LNCaP clone FGC (cell line): Measurements from ENCODE around the gene BRD1.

Experiments
- DNase-seq: peaks from one replicate; pipeline ENCODE4 v3.0.0-alpha.2; 2011; ENCODE audit warnings: low read depth
- H3K4me3 ChIP-seq: 2 replicates; pipeline ENCODE4 v1.5.1; 2011; ENCODE audit warnings: mild to moderate bottlenecking, low read depth, low read length, control low read depth
- TF ChIP-seq, protein P1 (sequence below): IDR thresholded peaks from 2 replicates; pipeline ENCODE4 v1.5.1; 2012; ENCODE audit warnings: mild to moderate bottlenecking; ENCODE audit not compliant: control insufficient read depth, insufficient read depth; ENCODE audit errors: extremely low read depth

Gene BRD1

GRCh38 chr22:49760280-49760629 is 67.4 kb downstream of the BRD1 start:
- no peak for DNase-seq
- no peak overlapping the region for H3K4me3 ChIP-seq
- TF ChIP-seq, protein P1, sequence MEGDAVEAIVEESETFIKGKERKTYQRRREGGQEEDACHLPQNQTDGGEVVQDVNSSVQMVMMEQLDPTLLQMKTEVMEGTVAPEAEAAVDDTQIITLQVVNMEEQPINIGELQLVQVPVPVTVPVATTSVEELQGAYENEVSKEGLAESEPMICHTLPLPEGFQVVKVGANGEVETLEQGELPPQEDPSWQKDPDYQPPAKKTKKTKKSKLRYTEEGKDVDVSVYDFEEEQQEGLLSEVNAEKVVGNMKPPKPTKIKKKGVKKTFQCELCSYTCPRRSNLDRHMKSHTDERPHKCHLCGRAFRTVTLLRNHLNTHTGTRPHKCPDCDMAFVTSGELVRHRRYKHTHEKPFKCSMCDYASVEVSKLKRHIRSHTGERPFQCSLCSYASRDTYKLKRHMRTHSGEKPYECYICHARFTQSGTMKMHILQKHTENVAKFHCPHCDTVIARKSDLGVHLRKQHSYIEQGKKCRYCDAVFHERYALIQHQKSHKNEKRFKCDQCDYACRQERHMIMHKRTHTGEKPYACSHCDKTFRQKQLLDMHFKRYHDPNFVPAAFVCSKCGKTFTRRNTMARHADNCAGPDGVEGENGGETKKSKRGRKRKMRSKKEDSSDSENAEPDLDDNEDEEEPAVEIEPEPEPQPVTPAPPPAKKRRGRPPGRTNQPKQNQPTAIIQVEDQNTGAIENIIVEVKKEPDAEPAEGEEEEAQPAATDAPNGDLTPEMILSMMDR = no peak

DNA sequence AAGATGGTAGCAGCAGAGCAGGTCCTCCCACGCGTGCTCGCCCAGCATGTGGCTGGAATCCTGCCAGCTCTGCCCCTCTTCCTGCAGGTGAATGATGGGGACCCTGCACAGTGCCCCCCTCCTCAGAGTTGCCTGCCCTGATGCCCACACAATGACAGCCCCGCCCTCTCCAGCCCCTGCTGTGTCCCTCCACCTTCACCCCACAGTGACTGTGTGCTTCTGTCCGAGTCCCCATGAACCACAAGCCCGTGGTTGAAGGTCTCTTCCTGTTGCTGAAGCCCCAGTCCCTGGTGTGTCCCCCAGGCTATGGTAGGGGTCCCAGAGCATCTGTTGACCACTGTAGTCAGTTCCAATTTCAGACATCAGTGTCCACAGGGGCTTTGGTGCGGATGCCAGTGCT is 71.0 kb downstream of the BRD1 start:
- H3K4me3 ChIP-seq = no peak overlapping the region
- DNase-seq = no peak
- TF ChIP-seq, protein P1 = no peak

DNA sequence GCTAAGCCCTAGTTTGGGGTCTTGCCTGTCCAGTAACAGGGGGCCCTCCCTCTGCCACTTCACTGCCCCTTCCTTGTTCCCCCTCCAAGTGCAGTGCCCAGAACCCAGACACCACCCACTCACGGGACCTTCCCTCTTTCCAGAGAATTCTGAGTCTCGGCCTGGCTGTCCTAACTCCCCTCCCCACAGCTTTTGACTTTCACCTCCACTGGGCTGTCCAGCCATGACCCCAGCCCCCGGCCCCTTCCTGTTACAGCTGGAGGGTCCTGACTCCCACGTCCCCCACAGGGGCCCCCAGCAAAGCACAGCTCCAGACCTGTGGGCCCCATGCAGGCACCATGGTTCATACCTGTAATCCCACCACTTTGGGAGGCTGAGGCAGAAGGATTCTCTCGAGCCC is 71.5 kb downstream of the BRD1 start:
- DNase-seq = no peak
- H3K4me3 ChIP-seq = no peak overlapping the region
- TF ChIP-seq, protein P1 = no peak

- TF ChIP-seq, protein P1 = no peak
- H3K4me3 ChIP-seq = no peak overlapping the region
- DNase-seq = peak; percentile 52
Measured at GRCh38 chr22:49755631-49756001, 72.1 kb downstream of the BRD1 start.

GRCh38 chr22:49754696-49755630 is 72.7 kb downstream of the BRD1 start:
- TF ChIP-seq, protein P1 = no peak
- peak; percentile 11 for DNase-seq
- H3K4me3 ChIP-seq = no peak overlapping the region

- H3K4me3 ChIP-seq = no peak overlapping the region
- TF ChIP-seq, protein P1 = no peak
- DNase-seq = no peak
Measured at GRCh38 chr22:49753961-49754695, 73.5 kb downstream of the BRD1 start.
